ENCODE data around the gene GALNT13. TPM values are rescaled to one million over a fixed set of nuclear protein-coding genes. Genes with fewer than 3 reads are reported as not detected.

The GALNT13 gene
- total and polyA plus RNA-seq, 2 experiments from 2014 or later = 1.3 to 3.1 TPM

DNA sequence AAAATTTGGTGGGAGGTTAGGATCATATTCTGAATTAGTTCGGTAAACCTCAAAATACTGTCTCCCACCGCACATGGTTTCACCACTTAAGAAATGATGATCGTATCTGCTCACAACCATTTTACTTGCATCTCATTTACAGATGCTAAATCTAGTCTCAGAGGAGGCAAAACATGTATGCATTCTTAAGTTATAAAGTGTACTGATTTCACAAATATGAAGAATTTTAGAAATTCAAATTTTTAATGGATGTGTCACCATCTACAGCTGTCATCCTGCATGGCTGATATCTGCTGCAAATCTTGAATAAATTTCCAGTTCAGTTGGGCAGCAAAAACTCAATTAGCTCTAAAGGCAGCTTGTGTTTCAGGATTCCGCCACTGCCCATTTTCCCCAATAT, 583.4 kb downstream of the GALNT13 start:
- peak in 1 of 2 donors; percentile 23 for DNase-seq (ENCODE audit: low read depth in 1 of 2, low spot score in 1 of 2)
- Histone ChIP-seq H3K4me1 (ENCODE audit: low read depth) (peaks cover 5% of the 10 kb centered on the region), H3K4me3 (no peak overlapping the region), H3K27me3 (no peaks in the 10 kb centered on the region), H3K27ac (no peak overlapping the region), H3K9me3 (ENCODE audit: low read depth) (no peaks in the 10 kb centered on the region), H3K36me3 (no peaks in the 10 kb centered on the region)
- TF ChIP-seq, protein P1, sequence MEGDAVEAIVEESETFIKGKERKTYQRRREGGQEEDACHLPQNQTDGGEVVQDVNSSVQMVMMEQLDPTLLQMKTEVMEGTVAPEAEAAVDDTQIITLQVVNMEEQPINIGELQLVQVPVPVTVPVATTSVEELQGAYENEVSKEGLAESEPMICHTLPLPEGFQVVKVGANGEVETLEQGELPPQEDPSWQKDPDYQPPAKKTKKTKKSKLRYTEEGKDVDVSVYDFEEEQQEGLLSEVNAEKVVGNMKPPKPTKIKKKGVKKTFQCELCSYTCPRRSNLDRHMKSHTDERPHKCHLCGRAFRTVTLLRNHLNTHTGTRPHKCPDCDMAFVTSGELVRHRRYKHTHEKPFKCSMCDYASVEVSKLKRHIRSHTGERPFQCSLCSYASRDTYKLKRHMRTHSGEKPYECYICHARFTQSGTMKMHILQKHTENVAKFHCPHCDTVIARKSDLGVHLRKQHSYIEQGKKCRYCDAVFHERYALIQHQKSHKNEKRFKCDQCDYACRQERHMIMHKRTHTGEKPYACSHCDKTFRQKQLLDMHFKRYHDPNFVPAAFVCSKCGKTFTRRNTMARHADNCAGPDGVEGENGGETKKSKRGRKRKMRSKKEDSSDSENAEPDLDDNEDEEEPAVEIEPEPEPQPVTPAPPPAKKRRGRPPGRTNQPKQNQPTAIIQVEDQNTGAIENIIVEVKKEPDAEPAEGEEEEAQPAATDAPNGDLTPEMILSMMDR (IDR thresholded peaks at IDR 0.05; ENCODE audit: low read depth, low read length) = no peak

DNA sequence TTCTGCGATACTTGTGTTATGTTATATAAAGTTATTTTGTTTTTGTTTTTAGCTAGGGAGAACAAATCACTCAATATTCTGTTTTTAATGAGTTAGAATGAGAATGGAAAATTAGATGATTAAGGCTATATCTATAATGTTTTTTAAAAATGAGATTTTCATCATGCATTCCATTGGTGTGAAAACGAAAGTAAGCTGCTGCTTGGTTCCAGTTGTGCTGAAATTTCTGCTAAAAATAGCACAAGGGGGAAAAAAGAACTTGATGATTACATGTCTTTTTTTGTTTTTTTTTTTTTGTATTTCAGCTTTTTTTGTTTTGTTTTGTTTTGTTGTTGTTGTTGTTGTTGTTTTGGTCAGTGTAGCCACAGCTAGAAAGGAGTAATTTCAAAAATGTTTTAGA, 584.1 kb downstream of the GALNT13 start:
- TF ChIP-seq, protein P1 (IDR thresholded peaks at IDR 0.05; ENCODE audit: low read depth, low read length) = no peak
- Histone ChIP-seq H3K4me1 (ENCODE audit: low read depth) (peaks cover 5% of the 10 kb centered on the region), H3K27me3 (no peaks in the 10 kb centered on the region), H3K9me3 (ENCODE audit: low read depth) (no peaks in the 10 kb centered on the region), H3K36me3 (no peaks in the 10 kb centered on the region), H3K27ac (no peak overlapping the region), H3K4me3 (no peak overlapping the region)
- DNase-seq (ENCODE audit: low read depth in 1 of 2, low spot score in 1 of 2) = peak in 1 of 2 donors; percentile 34

DNA sequence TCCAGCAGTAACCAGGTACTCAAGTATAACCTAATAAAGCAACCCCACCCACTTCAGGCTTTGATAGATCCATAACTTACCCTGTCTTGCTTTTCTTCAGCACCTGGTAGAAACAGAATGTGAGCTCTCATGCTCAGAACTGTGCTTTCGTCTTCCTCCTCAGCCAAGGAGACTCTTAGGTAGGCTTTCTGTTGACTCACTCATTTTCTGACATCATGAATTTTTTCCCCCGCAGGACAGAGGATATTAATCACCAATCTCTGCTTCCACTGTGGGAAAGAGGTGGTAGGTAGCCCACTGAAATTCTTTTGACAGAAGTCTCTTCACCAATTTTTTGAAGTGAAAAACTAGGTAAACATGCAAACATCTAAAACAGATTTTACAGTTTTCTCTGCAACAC, 585.6 kb downstream of the GALNT13 start:
- DNase-seq (ENCODE audit: low read depth in 1 of 2, low spot score in 1 of 2) = no peak
- peaks cover 5% of the 10 kb centered on the region for H3K4me1 ChIP-seq (ENCODE audit: low read depth)
- H3K9me3 ChIP-seq (ENCODE audit: low read depth) = no peaks in the 10 kb centered on the region
- H3K36me3 ChIP-seq = no peaks in the 10 kb centered on the region
- H3K4me3 ChIP-seq = no peak overlapping the region
- H3K27ac ChIP-seq = no peak overlapping the region
- TF ChIP-seq, protein P1 (IDR thresholded peaks at IDR 0.05; ENCODE audit: low read depth, low read length) = no peak
- no peaks in the 10 kb centered on the region for H3K27me3 ChIP-seq

DNA sequence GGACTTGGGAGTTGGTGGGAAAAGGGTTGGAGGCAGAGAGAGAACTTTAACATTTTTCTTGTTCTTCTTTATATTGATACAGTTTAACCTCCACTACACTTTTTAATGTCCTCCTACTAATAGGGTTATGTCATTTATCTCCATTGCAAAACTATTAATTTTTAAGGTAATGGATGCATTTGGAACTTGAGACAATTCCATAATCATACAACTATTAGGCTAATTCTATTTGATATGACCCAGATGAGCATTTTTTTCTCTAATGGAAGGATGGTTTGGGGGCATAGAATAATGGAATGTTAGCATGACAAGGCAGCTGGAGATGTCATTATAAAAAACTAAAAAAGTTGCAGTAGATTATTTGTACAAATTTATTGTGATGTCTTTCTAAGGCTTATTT, 587.6 kb downstream of the GALNT13 start:
- TF ChIP-seq, protein P1 (IDR thresholded peaks at IDR 0.05; ENCODE audit: low read depth, low read length) = no peak
- Histone ChIP-seq H3K27ac (no peak overlapping the region), H3K36me3 (no peaks in the 10 kb centered on the region), H3K4me1 (ENCODE audit: low read depth) (peaks cover 10% of the 10 kb centered on the region), H3K9me3 (ENCODE audit: low read depth) (no peaks in the 10 kb centered on the region), H3K27me3 (no peaks in the 10 kb centered on the region), H3K4me3 (no peak overlapping the region)
- no peak for DNase-seq (ENCODE audit: low read depth in 1 of 2, low spot score in 1 of 2)

DNA sequence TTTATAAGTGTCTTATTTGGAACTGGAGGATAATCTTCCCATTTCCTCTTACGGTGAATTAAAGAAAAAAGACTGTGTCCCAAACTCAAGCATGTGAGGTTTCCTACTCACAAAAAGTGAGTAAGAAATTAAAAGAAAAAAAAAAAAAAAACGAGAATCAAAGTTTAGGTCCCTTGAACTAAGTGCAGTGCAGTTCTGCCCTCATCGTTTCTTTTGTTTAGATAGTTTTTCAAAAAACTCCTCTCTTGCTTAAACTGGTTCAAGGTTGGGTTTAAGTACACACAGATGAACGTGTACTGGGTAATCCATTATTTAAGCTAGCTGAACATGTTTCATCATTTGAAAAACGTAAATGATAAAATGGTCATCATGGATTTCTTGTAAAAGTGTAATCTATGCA, 590.9 kb downstream of the GALNT13 start:
- no peak overlapping the region for H3K27ac ChIP-seq
- no peak overlapping the region for H3K4me3 ChIP-seq
- H3K9me3 ChIP-seq (ENCODE audit: low read depth) = no peaks in the 10 kb centered on the region
- TF ChIP-seq, protein P1 (IDR thresholded peaks at IDR 0.05; ENCODE audit: low read depth, low read length) = no peak
- peaks cover 7% of the 10 kb centered on the region for H3K4me1 ChIP-seq (ENCODE audit: low read depth)
- no peak for DNase-seq (ENCODE audit: low read depth in 1 of 2, low spot score in 1 of 2)
- H3K27me3 ChIP-seq = no peaks in the 10 kb centered on the region
- H3K36me3 ChIP-seq = no peaks in the 10 kb centered on the region

DNA sequence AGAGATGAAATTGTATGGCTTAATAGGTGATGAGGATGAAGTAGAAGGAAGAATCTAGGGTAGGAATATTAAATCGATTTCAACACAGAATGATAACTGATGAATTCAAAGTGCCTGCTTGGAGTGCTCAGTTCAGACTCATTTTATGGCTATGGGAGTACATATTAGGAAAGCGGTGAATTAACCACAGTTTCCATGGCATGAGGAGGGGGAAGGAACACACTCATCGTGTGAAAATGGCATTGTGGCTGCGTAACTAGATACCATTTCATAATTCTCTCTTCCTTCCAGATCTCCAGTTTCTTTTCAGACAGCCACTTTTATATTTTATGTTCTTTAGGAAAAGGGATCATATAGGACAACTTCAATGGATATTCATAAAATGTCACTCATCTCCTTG, 594.5 kb downstream of the GALNT13 start:
- H3K27me3 ChIP-seq = no peaks in the 10 kb centered on the region
- no peak overlapping the region for H3K27ac ChIP-seq
- TF ChIP-seq, protein P1 (IDR thresholded peaks at IDR 0.05; ENCODE audit: low read depth, low read length) = no peak
- H3K4me1 ChIP-seq (ENCODE audit: low read depth) = peaks cover 7% of the 10 kb centered on the region
- H3K9me3 ChIP-seq (ENCODE audit: low read depth) = no peaks in the 10 kb centered on the region
- no peak for DNase-seq (ENCODE audit: low read depth in 1 of 2, low spot score in 1 of 2)
- no peaks in the 10 kb centered on the region for H3K36me3 ChIP-seq
- no peak overlapping the region for H3K4me3 ChIP-seq

All from cardiac muscle cell (in vitro differentiated cells and primary cell).